Loucy (cell line): ENCODE data around the gene ARHGAP42.

Experiments
- EZH2phosphoT487 ChIP-seq: fragments of 200-600 bp; IDR thresholded peaks from 2 replicates; pipeline ENCODE4 v1.6.1; 2018; ENCODE audit warnings: antibody characterized with exemption, mild to moderate bottlenecking, moderate library complexity, borderline replicate concordance
- TF ChIP-seq, protein P1 (sequence below): fragments of 200-600 bp; sonication (generic); conservative IDR thresholded peaks from 2 replicates; pipeline ENCODE4 v1.5.1; 2014; ENCODE audit warnings: mild to moderate bottlenecking, antibody characterized with exemption, low read length

DNA sequence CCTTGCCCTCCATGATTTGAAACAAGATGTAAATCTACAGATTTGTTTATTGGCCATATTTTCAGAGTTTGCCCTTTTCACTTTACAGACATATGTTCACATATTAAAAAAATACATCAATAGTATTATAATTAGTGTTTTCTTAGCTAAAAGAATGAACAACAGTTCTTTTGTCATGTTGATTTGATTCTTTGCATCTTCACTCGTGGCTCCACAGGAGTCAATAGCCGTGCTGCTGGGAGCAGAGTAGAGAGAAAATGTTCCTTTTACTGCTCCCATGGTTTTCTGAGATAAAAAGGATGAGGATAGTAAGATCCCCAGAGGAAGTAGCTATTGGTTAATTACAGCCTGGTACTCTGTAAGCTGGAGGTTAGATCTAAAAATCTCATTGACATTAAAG, 291.4 kb downstream of the ARHGAP42 start:
- TF ChIP-seq, protein P1, sequence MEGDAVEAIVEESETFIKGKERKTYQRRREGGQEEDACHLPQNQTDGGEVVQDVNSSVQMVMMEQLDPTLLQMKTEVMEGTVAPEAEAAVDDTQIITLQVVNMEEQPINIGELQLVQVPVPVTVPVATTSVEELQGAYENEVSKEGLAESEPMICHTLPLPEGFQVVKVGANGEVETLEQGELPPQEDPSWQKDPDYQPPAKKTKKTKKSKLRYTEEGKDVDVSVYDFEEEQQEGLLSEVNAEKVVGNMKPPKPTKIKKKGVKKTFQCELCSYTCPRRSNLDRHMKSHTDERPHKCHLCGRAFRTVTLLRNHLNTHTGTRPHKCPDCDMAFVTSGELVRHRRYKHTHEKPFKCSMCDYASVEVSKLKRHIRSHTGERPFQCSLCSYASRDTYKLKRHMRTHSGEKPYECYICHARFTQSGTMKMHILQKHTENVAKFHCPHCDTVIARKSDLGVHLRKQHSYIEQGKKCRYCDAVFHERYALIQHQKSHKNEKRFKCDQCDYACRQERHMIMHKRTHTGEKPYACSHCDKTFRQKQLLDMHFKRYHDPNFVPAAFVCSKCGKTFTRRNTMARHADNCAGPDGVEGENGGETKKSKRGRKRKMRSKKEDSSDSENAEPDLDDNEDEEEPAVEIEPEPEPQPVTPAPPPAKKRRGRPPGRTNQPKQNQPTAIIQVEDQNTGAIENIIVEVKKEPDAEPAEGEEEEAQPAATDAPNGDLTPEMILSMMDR: no peak
- no peak for TF ChIP-seq EZH2phosphoT487
